Stimulated activated naive B cell treated with anti-CD40 and anti-IgM and Interleukin-4, amounts not matched to agents 10 μg/mL and 1 μg/mL and 100 μg/mL, for 72 hours (primary cell): ENCODE data around the gene TTYH2.

ENCODE experiments used
- ATAC-seq, 2 donors: fragments of 150-1000 bp; cut with Tn5 transposase; replicated peaks; 2 replicates each; pipeline ENCODE4 v1.10.0; 2021; ENCODE audit warnings: moderate library complexity in 1 of 2
- DNase-seq: peaks from one replicate; pipeline ENCODE4 v3.0.0; 2021
- H3K27ac Mint-ChIP-seq: one replicate; pipeline ENCODE4 v1.8.0; 2022; ENCODE audit warnings: mild to moderate bottlenecking, mixed read lengths
- H3K27me3 Mint-ChIP-seq, 2 donors: one replicate each; pipeline ENCODE4 v1.8.0; 2022; ENCODE audit warnings: mixed read lengths in 2 of 2
- H3K36me3 Mint-ChIP-seq, 2 donors: one replicate each; pipeline ENCODE4 v1.8.0; 2022; ENCODE audit warnings: mixed read lengths in 2 of 2, mild to moderate bottlenecking in 1 of 2
- H3K4me1 Mint-ChIP-seq, 2 donors: one replicate each; pipeline ENCODE4 v1.8.0; 2022; ENCODE audit warnings: mixed read lengths in 2 of 2, mild to moderate bottlenecking in 1 of 2
- H3K4me3 Mint-ChIP-seq, 2 donors: one replicate each; pipeline ENCODE4 v1.8.0; 2022; ENCODE audit warnings: mild to moderate bottlenecking in 2 of 2, mixed read lengths in 2 of 2, moderate library complexity in 1 of 2
- H3K9me3 Mint-ChIP-seq, 2 donors: one replicate each; pipeline ENCODE4 v1.8.0; 2022; ENCODE audit warnings: mixed read lengths in 2 of 2, mild to moderate bottlenecking in 1 of 2

Gene TTYH2

DNA sequence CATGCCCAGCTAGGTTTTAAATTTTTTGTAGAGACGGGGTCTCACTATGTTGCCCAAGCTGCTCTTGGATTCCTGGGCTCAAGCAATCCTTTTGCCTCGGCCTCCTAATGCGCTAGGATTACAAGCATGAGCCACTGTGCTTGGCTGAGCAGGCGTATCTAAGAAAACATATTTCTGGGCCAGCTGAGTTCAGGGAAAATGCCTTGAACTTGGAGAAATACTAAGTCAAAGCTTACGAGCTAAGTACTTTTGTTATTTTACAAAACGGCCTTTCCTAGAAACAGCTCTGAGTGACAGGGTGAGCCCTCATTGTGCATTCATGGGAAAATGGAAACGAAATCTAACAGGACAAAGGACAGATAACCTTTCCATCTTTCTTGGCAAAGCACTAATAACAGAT is 85.4 kb downstream of the TTYH2 start:
- H3K9me3 Mint-ChIP-seq = peaks cover 2 to 4% of the 10 kb centered on the region in 2 donors
- no peak overlapping the region for H3K4me3 Mint-ChIP-seq
- H3K36me3 Mint-ChIP-seq = peaks cover 3 to 4% of the 10 kb centered on the region in 2 donors
- DNase-seq (no peak), ATAC-seq (no peak)
- H3K27ac Mint-ChIP-seq = no peak overlapping the region
- H3K27me3 Mint-ChIP-seq = peaks cover 30 to 32% of the 10 kb centered on the region in 2 donors
- H3K4me1 Mint-ChIP-seq = peaks cover 0 to 5% of the 10 kb centered on the region in 2 donors

DNA sequence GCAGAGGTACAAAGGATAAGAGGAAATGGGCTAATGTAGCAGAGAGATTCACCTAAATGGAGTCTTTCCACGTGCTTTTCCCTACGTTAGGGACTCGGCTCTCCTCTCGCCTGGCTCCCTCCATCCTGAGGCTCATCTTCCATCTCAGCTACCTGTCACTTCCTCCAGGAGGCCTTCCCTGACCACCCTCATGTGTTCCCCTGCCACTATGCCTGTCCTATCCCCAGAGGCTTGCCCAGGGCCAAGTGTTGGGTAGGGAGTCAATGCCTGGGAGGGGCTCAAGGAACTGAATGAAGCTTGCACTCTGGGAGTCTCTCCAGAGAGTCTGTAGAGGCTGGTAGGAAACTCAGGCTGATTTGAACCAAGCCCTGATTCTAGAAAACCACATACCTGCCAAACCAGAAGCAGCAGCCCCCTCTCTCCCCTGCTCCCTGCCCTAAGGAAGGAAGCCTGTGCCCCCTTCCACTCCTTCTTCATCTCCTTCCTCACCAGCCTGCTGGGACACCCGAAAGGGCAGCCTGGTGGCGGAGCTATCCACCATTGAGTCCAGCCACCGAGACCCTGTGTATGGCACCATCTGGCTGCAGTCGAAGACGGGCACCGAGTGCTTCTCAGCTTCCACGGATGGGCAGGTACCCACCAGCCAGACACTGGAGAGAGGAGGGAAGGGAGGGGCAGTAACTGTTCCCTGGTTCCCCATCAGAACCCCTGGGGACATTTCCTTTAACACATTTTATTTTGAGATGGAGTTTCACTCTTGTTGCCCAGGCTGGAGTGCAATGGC is 86.0 kb downstream of the TTYH2 start:
- Mint-ChIP-seq H3K4me1 (peaks cover 0 to 5% of the 10 kb centered on the region in 2 donors), H3K4me3 (no peak overlapping the region), H3K27me3 (peaks cover 30 to 32% of the 10 kb centered on the region in 2 donors), H3K27ac (no peak overlapping the region), H3K36me3 (peaks cover 3 to 4% of the 10 kb centered on the region in 2 donors), H3K9me3 (peaks cover 2 to 4% of the 10 kb centered on the region in 2 donors)
- DNase-seq = no peak
- no peak for ATAC-seq

DNA sequence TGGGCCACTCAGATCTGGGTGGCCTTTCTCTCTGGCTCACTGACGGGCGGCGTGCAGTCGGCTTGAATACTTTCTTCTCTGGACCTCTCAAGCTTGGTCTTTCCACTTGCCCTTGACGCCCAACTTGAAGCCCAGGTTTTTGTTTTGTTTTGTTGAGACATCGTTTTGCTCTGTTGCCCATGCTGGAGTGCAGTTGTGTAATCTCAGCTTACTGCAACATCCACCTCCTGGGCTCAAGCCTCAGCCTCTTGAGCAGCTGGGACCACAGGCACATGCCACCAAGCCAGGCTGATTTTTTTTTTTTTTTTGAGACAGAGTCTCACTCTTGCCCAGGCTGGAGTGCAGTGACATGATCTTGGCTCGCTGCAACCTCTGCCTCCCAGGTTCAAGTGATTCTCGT is 89.9 kb downstream of the TTYH2 start:
- ATAC-seq (no peak), DNase-seq (no peak)
- H3K36me3 Mint-ChIP-seq = no peaks in the 10 kb centered on the region
- H3K27ac Mint-ChIP-seq = no peak overlapping the region
- H3K4me3 Mint-ChIP-seq = no peak overlapping the region
- H3K4me1 Mint-ChIP-seq = peaks cover 0 to 4% of the 10 kb centered on the region in 2 donors
- no peaks in the 10 kb centered on the region for H3K9me3 Mint-ChIP-seq
- peaks cover 30 to 45% of the 10 kb centered on the region in 2 donors for H3K27me3 Mint-ChIP-seq

DNA sequence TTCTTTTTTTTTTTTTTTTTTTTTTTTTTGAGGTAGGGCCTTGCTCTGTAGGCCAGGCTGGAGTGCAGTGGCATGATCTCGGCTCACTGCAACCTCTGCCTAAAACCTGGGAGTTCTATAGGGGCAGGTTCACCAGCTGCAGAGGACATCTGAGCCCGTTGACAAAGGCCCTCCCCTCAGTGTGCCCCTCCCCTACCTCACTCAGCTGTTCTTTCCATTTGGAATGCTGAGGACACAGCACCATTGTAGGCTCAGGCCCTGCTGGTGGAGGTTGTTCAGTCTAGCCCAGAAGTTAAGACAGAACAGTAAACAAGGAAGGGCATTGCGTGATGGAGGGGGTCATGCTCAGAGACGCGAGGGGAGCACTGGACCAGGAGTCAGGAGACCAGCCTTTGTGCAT is 90.8 kb downstream of the TTYH2 start:
- H3K4me1 Mint-ChIP-seq = peaks cover 0 to 5% of the 10 kb centered on the region in 2 donors
- no peak overlapping the region for H3K27ac Mint-ChIP-seq
- DNase-seq = no peak
- no peak for ATAC-seq
- H3K27me3 Mint-ChIP-seq = peaks cover 37 to 51% of the 10 kb centered on the region in 2 donors
- H3K36me3 Mint-ChIP-seq = no peaks in the 10 kb centered on the region
- no peak overlapping the region for H3K4me3 Mint-ChIP-seq
- H3K9me3 Mint-ChIP-seq = no peaks in the 10 kb centered on the region

DNA sequence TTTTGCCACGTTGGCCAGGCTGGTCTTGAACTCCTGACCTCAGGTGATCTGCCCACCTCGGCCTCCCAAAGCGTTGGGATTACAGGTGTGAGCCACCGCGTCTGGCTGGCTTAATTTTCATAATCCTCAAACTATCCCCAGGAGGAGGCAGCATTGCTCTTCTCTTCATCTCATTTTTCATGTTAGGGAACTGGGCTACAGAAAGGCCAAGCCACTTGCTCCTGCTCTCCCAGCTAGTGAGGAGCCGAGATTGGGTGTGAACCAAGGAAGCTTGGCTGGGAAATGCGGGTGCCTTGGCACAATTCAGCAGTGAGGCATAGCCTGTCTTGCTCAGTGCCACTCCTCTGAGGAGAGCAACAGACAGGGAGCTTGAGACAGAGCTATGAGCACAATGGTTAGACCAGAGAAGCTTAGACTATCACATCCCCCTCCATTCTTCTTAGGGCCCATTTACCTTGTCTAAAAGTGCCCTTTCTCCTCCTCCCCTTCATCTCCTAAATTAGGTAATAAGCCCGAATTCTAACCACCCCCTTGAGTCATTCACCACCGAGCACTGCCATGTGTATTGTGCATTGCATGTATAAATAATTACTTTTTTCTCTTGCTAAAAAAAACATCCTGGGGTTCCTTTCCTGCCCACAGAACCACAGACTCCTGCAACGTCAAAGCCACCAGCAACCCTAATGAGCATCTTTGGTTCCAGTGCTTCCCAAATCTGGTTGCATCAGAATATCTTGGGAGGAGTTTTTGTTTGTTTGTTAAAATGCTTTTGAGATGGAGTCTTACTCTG is 92.7 kb downstream of the TTYH2 start:
- Mint-ChIP-seq H3K36me3 (no peaks in the 10 kb centered on the region), H3K9me3 (no peaks in the 10 kb centered on the region), H3K4me3 (no peak overlapping the region), H3K4me1 (peaks cover 0 to 5% of the 10 kb centered on the region in 2 donors), H3K27ac (no peak overlapping the region), H3K27me3 (peaks cover 32 to 45% of the 10 kb centered on the region in 2 donors)
- DNase-seq (no peak), ATAC-seq (no peak)

DNA sequence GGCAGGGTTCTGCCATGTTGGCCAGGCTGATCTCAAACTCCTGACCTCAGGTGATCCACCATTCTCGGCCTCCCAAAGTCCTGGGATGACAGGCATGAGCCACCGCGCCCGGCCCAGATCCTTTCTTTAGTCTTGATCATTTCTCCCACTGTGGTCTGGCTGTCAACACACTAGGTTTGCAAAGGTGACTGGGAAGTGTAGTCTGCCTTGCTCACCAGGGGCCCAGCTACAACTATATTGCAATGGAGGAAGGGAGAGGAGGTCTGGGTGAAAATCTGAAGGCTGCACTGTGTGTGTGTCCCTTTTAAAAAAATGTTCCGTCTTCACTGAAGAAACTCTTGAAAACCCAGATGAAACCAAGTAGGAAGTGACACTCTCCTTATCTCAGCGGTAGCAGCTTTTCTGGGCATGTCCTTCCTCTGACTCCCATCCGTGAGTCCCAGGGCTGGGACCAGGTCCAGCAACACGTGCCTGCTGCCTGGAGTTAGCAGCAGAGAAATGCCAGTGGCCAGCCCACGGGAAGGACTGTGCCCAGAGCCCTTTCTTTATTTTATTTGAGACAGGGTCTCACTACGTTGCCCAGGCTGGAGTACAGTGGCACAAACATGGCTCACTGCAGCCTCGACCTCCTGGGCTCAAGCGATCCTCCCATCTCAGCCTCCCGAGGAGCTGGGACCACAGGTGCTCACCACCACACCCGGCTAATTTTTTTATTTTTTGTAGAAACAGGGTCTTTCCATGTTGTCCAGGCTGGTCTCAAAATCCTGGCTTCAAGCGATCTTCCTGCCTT is 94.8 kb downstream of the TTYH2 start:
- Mint-ChIP-seq H3K27ac (no peak overlapping the region), H3K4me1 (peaks cover 0 to 5% of the 10 kb centered on the region in 2 donors), H3K9me3 (peaks cover 7 to 9% of the 10 kb centered on the region in 2 donors), H3K36me3 (peaks cover 3% of the 10 kb centered on the region in 2 donors), H3K27me3 (peaks cover 43 to 49% of the 10 kb centered on the region in 2 donors), H3K4me3 (no peak overlapping the region)
- ATAC-seq (no peak), DNase-seq (no peak)

DNA sequence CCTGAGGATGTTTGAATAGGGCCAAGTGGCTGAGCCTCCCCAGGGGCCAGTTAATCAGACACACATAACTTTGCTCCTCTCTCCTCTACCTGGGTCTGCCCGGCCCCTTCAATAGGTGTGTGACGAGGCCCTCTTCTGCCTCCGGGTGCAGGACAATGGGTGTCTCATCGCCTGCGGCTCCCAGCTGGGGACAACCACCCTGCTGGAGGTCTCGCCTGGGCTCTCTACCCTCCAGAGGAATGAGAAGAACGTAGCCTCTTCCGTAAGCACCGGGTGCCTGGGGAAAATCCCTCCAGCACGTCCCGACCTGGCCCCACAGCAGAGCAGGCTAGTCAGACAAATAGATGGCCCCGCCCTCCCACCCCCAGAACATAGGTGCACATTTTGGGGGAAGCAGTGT is 96.5 kb downstream of the TTYH2 start:
- peaks cover 7 to 9% of the 10 kb centered on the region in 2 donors for H3K9me3 Mint-ChIP-seq
- no peak overlapping the region for H3K4me3 Mint-ChIP-seq
- DNase-seq (no peak), ATAC-seq (no peak)
- H3K4me1 Mint-ChIP-seq = peaks cover 0 to 5% of the 10 kb centered on the region in 2 donors
- H3K27ac Mint-ChIP-seq = no peak overlapping the region
- H3K36me3 Mint-ChIP-seq = peaks cover 3% of the 10 kb centered on the region in 2 donors
- H3K27me3 Mint-ChIP-seq = peaks cover 43 to 49% of the 10 kb centered on the region in 2 donors
